ENCODE data around the gene NBDY.
"Not testable (repeated sequence)": the region's sequence is repeated elsewhere in the genome, so short reads cannot be mapped to it uniquely, and the experiment has no call there.

NBDY gene

GRCh38 chrX:56802921-56803849 lies 74.1 kb downstream of the NBDY start:
- peak; percentile 49 for TF ChIP-seq CTCF (conservative IDR thresholded peaks at IDR 0.05; ENCODE audit: low read depth, low read length)
- peak overlapping the region; percentile 14 for H3K4me3 ChIP-seq (ENCODE audit: low read length)
- DNase-seq (ENCODE audit: low read depth): peak; percentile 17

- no peak overlapping the region for H3K4me3 ChIP-seq (ENCODE audit: low read length)
- DNase-seq (ENCODE audit: low read depth): no peak
- no peak for TF ChIP-seq CTCF (conservative IDR thresholded peaks at IDR 0.05; ENCODE audit: low read depth, low read length)
Measured at GRCh38 chrX:56803850-56804681, 75.0 kb downstream of the NBDY start.

- no peak for DNase-seq (ENCODE audit: low read depth)
- no peak overlapping the region for H3K4me3 ChIP-seq (ENCODE audit: low read length)
- no peak for TF ChIP-seq CTCF (conservative IDR thresholded peaks at IDR 0.05; ENCODE audit: low read depth, low read length)
Measured at GRCh38 chrX:56804867-56805266, 75.8 kb downstream of the NBDY start.

GRCh38 chrX:56805399-56805798 lies 76.4 kb downstream of the NBDY start:
- DNase-seq (ENCODE audit: low read depth): no peak
- TF ChIP-seq CTCF (conservative IDR thresholded peaks at IDR 0.05; ENCODE audit: low read depth, low read length): no peak
- no peak overlapping the region for H3K4me3 ChIP-seq (ENCODE audit: low read length)

GRCh38 chrX:56806176-56806575 lies 77.1 kb downstream of the NBDY start:
- DNase-seq (ENCODE audit: low read depth); H3K4me3 ChIP-seq (ENCODE audit: low read length): not testable (repeated sequence)

GRCh38 chrX:56811599-56811998 lies 82.6 kb downstream of the NBDY start:
- H3K4me3 ChIP-seq (ENCODE audit: low read length): no peak overlapping the region
- TF ChIP-seq CTCF (conservative IDR thresholded peaks at IDR 0.05; ENCODE audit: low read depth, low read length): no peak
- no peak for DNase-seq (ENCODE audit: low read depth)

GRCh38 chrX:56812515-56813105 lies 83.6 kb downstream of the NBDY start:
- H3K4me3 ChIP-seq (ENCODE audit: low read length): no peak overlapping the region
- no peak for TF ChIP-seq CTCF (conservative IDR thresholded peaks at IDR 0.05; ENCODE audit: low read depth, low read length)
- DNase-seq (ENCODE audit: low read depth): no peak
